Activated naive CD8-positive, alpha-beta T cell treated with anti-CD3 and anti-CD28 coated beads, Interleukin-2, amount 50 U/mL, for 24 hours (primary cell): ENCODE measurements around the gene OTOGL.
A peak's percentile ranks its signal among the peaks of the same experiment; 100 is the strongest.
"Not testable (repeated sequence)": the region's sequence is repeated elsewhere in the genome, so short reads cannot be mapped to it uniquely, and the experiment has no call there.

ENCODE experiments used
- ATAC-seq: fragments of 150-1000 bp; cut with Tn5 transposase; one replicate; pipeline ENCODE4 v1.10.0; 2021
- DNase-seq: peaks from one replicate; pipeline ENCODE4 v3.0.0; 2021
- H3K27ac Mint-ChIP-seq: one replicate; pipeline ENCODE4 v1.8.0; 2021; ENCODE audit warnings: mild to moderate bottlenecking, mixed read lengths
- H3K27me3 Mint-ChIP-seq: one replicate; pipeline ENCODE4 v1.8.0; 2021; ENCODE audit warnings: mixed read lengths
- H3K36me3 Mint-ChIP-seq: one replicate; pipeline ENCODE4 v1.8.0; 2021; ENCODE audit warnings: low read depth, mixed read lengths
- H3K4me1 Mint-ChIP-seq: one replicate; pipeline ENCODE4 v1.8.0; 2021; ENCODE audit warnings: mixed read lengths
- H3K4me3 Mint-ChIP-seq: one replicate; pipeline ENCODE4 v1.8.0; 2021; ENCODE audit warnings: mild to moderate bottlenecking, moderate library complexity, mixed read lengths
- H3K9me3 Mint-ChIP-seq: one replicate; pipeline ENCODE4 v1.8.0; 2021; ENCODE audit warnings: mixed read lengths

The OTOGL gene

GRCh38 chr12:80101126-80101525 is 1.8 kb downstream of the OTOGL start:
- no peak for ATAC-seq
- no peak overlapping the region for H3K27ac Mint-ChIP-seq
- no peak for DNase-seq
- no peaks in the 10 kb centered on the region for H3K27me3 Mint-ChIP-seq
- H3K4me3 Mint-ChIP-seq: no peak overlapping the region
- H3K4me1 Mint-ChIP-seq: no peaks in the 10 kb centered on the region
- H3K9me3 Mint-ChIP-seq: no peaks in the 10 kb centered on the region
- H3K36me3 Mint-ChIP-seq: no peaks in the 10 kb centered on the region

DNA sequence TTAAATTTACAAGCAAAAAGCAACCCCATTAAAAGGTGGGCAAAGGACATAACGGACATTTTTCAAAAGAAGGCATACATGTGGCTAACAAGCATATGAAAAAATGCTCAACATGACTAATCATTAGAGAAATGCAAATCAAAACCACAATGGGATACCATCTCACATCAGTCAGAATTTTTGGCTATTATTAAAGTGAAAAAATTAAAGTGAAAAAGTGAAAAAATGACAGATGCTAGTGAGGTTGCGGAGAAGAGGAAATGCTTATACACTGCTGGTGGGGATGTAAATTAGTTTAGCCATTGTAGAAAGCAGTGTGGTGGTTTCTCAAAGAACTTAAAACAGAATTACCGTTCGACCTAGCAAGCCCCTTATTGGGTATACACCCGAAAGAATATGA is 7.9 kb downstream of the OTOGL start:
- no peak overlapping the region for H3K27ac Mint-ChIP-seq
- H3K27me3 Mint-ChIP-seq: no peaks in the 10 kb centered on the region
- H3K4me3 Mint-ChIP-seq: no peak overlapping the region
- no peak for ATAC-seq
- no peak for DNase-seq
- H3K4me1 Mint-ChIP-seq: no peaks in the 10 kb centered on the region
- no peaks in the 10 kb centered on the region for H3K9me3 Mint-ChIP-seq
- H3K36me3 Mint-ChIP-seq: no peaks in the 10 kb centered on the region

DNA sequence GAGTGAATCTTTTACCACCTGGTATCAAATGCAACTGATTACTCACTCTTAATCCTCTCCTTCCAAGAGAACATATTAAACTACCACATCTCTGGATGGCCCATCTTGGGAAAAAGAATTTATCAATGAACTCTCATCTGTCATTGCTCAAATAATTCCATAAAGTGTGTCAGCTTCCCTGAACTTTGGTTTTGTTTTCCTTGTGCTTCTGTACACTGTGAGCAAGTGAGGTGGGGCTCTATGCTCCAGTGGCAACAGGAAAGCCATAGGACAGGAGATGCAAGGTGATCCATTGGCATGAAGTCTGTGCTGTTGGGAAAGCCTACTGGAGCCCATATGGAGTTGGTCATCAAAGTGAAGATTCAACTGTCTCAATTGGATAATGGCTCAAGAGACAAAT is 17.4 kb downstream of the OTOGL start:
- no peaks in the 10 kb centered on the region for H3K4me1 Mint-ChIP-seq
- DNase-seq (no peak), ATAC-seq (no peak)
- H3K4me3 Mint-ChIP-seq: no peak overlapping the region
- H3K9me3 Mint-ChIP-seq: peaks cover 11% of the 10 kb centered on the region
- no peaks in the 10 kb centered on the region for H3K36me3 Mint-ChIP-seq
- H3K27me3 Mint-ChIP-seq: no peaks in the 10 kb centered on the region
- H3K27ac Mint-ChIP-seq: no peak overlapping the region

DNA sequence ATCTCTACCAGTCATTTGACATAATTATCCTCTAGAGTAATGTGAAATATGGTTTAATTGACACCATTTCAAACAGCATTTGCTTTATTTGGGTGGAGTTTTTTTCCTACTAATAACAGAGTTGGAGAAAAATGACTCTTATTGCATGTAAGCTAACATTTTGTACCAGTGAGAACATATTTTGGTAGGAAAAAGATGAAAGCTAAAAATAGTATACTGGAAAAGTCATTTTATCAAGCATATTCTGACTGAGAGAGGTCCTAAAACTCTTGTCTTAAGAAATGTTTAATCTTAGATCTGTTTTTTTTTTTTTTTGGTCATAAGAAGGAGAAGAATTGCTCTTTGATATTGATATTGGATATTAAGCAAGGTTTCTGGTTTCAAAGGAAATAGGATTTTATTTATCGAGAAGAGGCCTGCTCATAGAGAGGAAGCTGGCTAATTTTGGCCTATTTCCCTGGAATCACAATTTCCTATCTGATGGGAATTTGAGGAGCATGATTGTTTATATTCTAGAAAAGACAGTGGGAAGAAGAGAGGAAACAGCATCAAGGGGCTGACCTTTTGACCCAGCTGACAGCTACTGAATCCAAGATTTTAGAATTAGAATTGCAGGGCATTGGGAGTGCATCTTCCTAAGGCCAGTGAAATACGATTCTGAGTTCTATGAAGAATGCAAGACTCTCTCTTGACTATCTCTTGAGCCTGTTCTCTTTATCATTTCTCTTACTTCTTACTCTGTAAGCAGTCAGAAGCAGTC is 19.4 kb downstream of the OTOGL start:
- Mint-ChIP-seq H3K27me3 (no peaks in the 10 kb centered on the region), H3K36me3 (no peaks in the 10 kb centered on the region), H3K4me3 (no peak overlapping the region), H3K9me3 (peaks cover 3% of the 10 kb centered on the region), H3K4me1 (no peaks in the 10 kb centered on the region), H3K27ac (no peak overlapping the region)
- no peak for ATAC-seq
- no peak for DNase-seq

GRCh38 chr12:80120994-80121393 is 21.7 kb downstream of the OTOGL start:
- no peaks in the 10 kb centered on the region for H3K9me3 Mint-ChIP-seq
- no peak overlapping the region for H3K27ac Mint-ChIP-seq
- no peaks in the 10 kb centered on the region for H3K4me1 Mint-ChIP-seq
- no peaks in the 10 kb centered on the region for H3K36me3 Mint-ChIP-seq
- H3K4me3 Mint-ChIP-seq: no peak overlapping the region
- ATAC-seq (no peak), DNase-seq (no peak)
- no peaks in the 10 kb centered on the region for H3K27me3 Mint-ChIP-seq

DNA sequence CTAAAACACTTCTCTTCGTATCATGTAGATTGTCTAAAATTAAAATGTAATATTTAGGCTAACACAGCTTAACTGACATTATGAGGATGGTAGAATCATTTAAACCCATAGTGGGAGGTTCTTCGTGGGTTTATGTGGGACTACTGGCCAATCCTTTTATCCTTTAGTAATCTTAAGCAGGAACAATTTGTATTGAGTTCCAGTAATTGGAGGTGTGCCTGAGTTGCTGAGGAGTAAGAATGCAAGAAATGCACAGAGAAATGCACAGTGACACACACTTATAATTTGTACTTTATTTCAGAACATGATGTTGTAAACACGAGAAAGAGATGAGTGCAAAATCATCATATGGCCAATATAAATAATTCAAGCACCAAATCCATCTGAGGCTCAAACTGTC is 22.3 kb downstream of the OTOGL start:
- H3K27ac Mint-ChIP-seq: no peak overlapping the region
- no peaks in the 10 kb centered on the region for H3K36me3 Mint-ChIP-seq
- no peak overlapping the region for H3K4me3 Mint-ChIP-seq
- H3K27me3 Mint-ChIP-seq: no peaks in the 10 kb centered on the region
- DNase-seq (no peak), ATAC-seq (no peak)
- no peaks in the 10 kb centered on the region for H3K9me3 Mint-ChIP-seq
- H3K4me1 Mint-ChIP-seq: no peaks in the 10 kb centered on the region

DNA sequence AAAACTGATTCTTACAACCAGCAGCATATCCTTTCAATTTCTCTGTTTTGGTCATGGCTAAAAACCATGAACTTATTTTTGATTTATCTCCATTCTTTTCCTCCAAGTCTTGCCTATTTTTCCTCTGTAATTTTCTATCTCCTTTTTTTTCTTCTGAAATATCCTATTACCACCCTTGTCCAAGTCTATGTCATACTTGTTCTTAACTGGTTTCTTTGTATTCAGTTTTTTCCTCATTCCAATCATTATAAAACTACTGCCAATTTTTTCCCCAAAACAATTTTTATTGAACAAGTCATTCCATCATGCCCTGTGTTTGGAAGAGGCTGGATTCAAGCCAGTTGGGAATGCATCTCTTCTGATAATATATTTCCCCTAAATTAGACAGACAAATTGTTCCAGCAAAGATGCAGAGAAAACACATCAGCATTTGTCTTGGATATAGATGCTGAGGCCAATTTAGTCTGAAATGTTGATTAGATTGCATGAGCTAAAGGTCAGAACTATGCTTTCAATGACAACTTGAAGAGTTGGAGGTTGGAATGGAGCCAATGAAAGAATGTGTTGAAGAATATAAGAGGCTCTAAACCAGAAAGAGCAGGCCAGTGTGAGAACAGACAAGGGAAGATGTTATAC is 30.7 kb downstream of the OTOGL start:
- Mint-ChIP-seq H3K27me3 (no peaks in the 10 kb centered on the region), H3K4me1 (no peaks in the 10 kb centered on the region), H3K9me3 (peaks cover 10% of the 10 kb centered on the region), H3K36me3 (no peaks in the 10 kb centered on the region), H3K4me3 (no peak overlapping the region), H3K27ac (no peak overlapping the region)
- no peak for DNase-seq
- ATAC-seq: no peak

DNA sequence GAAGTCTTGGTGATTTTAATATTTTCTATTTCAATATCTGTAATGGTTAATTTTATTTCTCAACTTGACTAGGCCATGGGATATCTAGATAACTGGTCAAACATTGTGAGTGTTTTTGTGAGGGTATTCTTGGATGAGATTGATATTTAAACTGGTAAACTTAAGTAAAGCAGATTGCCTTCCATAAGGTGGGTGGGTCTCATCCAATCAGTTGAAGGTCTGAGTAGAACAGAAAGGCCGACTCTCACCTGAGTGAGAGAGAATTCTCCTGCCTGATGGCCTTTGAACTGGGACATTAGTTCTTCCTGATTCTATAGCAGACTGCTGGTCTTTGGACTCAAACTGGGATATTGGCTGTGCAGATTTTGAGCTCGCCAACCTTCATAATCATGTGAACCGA is 36.3 kb downstream of the OTOGL start:
- ATAC-seq: no peak
- H3K36me3 Mint-ChIP-seq: no peaks in the 10 kb centered on the region

DNA sequence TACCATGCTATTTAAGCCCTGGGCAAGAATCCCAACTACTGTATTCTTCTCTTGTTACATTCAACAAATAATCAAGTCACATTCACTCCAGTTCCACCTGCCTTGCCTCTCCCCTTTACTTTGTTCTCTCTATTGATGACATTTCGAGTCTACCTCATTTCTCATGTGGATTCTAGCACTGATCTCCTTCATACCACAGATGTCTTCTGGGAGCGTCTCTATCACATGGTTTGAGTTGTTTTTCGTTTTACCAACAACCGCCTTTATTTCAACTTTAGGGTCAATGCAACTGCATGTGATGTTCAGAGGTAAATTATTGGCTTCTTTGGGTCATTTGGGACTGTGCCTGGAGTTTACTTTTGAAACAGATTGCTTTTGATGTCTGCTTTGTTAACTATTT is 40.7 kb downstream of the OTOGL start:
- Mint-ChIP-seq H3K4me3 (no peak overlapping the region), H3K4me1 (peaks cover 8% of the 10 kb centered on the region), H3K27ac (no peak overlapping the region), H3K27me3 (peaks cover 7% of the 10 kb centered on the region), H3K9me3 (no peaks in the 10 kb centered on the region), H3K36me3 (no peaks in the 10 kb centered on the region)
- no peak for ATAC-seq
- no peak for DNase-seq

More for the DNA sequence above, 36.3 kb downstream of the OTOGL start:
- H3K4me1 Mint-ChIP-seq: no peaks in the 10 kb centered on the region
- H3K27ac Mint-ChIP-seq: no peak overlapping the region
- H3K9me3 Mint-ChIP-seq: no peaks in the 10 kb centered on the region
- no peak for DNase-seq
- no peak overlapping the region for H3K4me3 Mint-ChIP-seq
- peaks cover 4% of the 10 kb centered on the region for H3K27me3 Mint-ChIP-seq

- Mint-ChIP-seq H3K27me3 (peaks cover 7% of the 10 kb centered on the region), H3K4me1 (peaks cover 8% of the 10 kb centered on the region), H3K9me3 (no peaks in the 10 kb centered on the region), H3K36me3 (no peaks in the 10 kb centered on the region), H3K4me3 (no peak overlapping the region), H3K27ac (no peak overlapping the region)
- ATAC-seq (peak; percentile 72), DNase-seq (no peak)
Observed at GRCh38 chr12:80142640-80143039, 43.3 kb downstream of the OTOGL start.

- no peak overlapping the region for H3K27ac Mint-ChIP-seq
- peaks cover 8% of the 10 kb centered on the region for H3K4me1 Mint-ChIP-seq
- ATAC-seq: no peak
- H3K9me3 Mint-ChIP-seq: no peaks in the 10 kb centered on the region
- no peaks in the 10 kb centered on the region for H3K36me3 Mint-ChIP-seq
- no peak overlapping the region for H3K4me3 Mint-ChIP-seq
- no peak for DNase-seq
- peaks cover 7% of the 10 kb centered on the region for H3K27me3 Mint-ChIP-seq
Observed at GRCh38 chr12:80143537-80143936, 44.2 kb downstream of the OTOGL start.

DNA sequence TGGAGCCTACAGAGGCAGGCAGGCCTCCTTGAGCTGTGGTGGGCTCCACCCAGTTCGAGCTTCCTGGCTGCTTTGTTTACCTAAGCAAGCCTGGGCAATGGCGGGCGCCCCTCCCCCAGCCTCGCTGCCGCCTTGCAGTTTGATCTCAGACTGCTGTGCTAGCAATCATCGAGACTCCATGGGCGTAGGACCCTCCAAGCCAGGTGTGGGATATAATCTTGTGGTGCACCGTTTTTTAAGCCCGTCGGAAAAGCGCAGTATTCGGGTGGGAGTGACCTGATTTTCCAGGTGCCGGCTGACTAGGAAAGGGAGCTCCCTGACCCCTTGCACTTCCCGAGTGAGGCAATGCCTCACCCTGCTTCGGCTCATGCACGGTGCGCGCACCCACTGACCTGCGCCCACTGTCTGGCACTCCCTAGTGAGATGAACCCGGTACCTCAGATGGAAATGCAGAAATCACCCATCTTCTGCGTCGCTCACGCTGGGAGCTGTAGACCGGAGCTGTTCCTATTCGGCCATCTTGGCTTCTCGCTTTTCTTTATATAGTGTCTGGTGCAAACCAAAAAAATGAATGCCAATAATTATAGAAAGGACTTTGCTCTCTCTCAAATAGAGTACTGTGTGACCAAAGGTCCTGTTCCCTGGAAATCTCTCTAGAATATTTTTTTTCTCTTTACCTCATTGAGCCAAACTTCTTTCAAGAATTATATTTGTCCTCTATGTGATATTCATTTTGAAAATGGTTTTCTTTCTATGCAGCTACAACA is 50.4 kb downstream of the OTOGL start:
- DNase-seq, H3K9me3 Mint-ChIP-seq, H3K27me3 Mint-ChIP-seq, H3K4me3 Mint-ChIP-seq, ATAC-seq, H3K36me3 Mint-ChIP-seq, H3K27ac Mint-ChIP-seq, H3K4me1 Mint-ChIP-seq: not testable (repeated sequence)

- H3K9me3 Mint-ChIP-seq: no peaks in the 10 kb centered on the region
- H3K4me3 Mint-ChIP-seq: no peak overlapping the region
- peaks cover 2% of the 10 kb centered on the region for H3K4me1 Mint-ChIP-seq
- no peak for DNase-seq
- H3K27me3 Mint-ChIP-seq: no peaks in the 10 kb centered on the region
- ATAC-seq: no peak
- no peaks in the 10 kb centered on the region for H3K36me3 Mint-ChIP-seq
- no peak overlapping the region for H3K27ac Mint-ChIP-seq
Observed at GRCh38 chr12:80151131-80151530, 51.8 kb downstream of the OTOGL start.

GRCh38 chr12:80154261-80154660 is 54.9 kb downstream of the OTOGL start:
- H3K4me3 Mint-ChIP-seq: no peak overlapping the region

DNA sequence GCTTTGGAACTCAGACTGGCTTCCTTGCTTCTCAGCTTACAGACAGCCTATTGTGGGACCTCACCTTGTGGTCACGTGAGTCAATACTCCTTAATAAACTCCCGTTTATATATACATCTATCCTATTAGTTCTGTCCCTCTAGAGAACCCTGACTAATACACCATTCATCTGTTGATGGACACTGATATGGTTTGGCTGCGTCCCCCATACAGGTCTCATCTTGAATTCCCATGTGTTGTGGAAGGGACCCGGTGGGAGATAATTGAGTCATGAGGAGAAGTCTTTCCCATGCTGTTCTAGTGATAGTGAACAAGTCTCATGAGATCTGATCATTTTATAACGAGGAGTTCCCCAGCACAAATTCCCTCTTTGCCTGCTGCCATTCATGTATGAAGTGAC is 57.0 kb downstream of the OTOGL start:
- Mint-ChIP-seq H3K9me3 (no peaks in the 10 kb centered on the region), H3K4me3 (no peak overlapping the region), H3K4me1 (peaks cover 2% of the 10 kb centered on the region), H3K27me3 (peaks cover 6% of the 10 kb centered on the region), H3K27ac (no peak overlapping the region), H3K36me3 (no peaks in the 10 kb centered on the region)
- DNase-seq (no peak), ATAC-seq (no peak)

More at GRCh38 chr12:80154261-80154660, 54.9 kb downstream of the OTOGL start:
- ATAC-seq (no peak), DNase-seq (no peak)
- H3K36me3 Mint-ChIP-seq: no peaks in the 10 kb centered on the region
- H3K27ac Mint-ChIP-seq: no peak overlapping the region
- H3K27me3 Mint-ChIP-seq: no peaks in the 10 kb centered on the region
- no peaks in the 10 kb centered on the region for H3K9me3 Mint-ChIP-seq
- H3K4me1 Mint-ChIP-seq: peaks cover 2% of the 10 kb centered on the region
